NAMALWA (cell line): ENCODE data around the gene CLEC2D.
"Not testable (repeated sequence)": the region's sequence is repeated elsewhere in the genome, so short reads cannot be mapped to it uniquely, and the experiment has no call there.

Experiments used
- DNase-seq: peaks from one replicate; pipeline ENCODE4 v3.0.0-alpha.2; 2015; ENCODE audit warnings: low spot score

CLEC2D gene

DNA sequence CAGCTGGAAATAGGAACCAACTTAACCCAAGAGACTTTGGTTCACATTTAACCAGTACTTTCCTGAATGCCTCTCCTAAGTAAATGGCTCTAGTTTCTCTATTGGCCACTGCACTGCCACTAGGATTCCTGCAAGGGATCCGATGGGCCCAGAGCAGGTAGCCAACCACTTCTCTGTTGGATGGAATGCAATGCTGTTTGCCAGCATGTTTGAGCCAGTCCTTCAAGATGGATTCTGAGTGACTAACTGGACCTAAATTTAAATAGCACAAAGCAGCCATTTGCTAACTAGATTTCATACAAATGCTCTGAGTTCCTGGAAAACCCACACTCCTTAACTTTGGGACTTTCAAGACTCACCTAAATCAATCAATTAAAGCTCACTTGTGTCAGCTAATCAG is 9.5 kb upstream of the CLEC2D start:
- no peak for DNase-seq

DNA sequence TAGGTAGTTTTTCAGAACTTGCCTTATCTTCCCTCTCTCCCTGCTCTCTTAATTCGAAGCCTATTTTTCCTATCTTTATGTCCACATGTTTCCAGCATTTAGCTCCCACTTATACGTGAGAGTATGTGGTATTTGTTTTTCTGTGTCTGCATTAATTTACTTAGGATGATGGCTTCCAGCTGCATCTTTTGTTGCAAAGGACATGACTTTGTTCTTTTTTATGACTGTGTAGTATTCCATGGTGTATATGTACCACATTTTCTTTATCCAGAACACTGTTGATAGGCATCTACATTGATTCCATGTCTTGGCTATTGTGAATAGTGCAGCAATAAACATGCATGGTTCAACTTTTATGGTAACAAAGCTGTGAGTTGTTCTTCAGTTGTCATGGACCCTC is 7.8 kb upstream of the CLEC2D start:
- DNase-seq, result no peak

DNA sequence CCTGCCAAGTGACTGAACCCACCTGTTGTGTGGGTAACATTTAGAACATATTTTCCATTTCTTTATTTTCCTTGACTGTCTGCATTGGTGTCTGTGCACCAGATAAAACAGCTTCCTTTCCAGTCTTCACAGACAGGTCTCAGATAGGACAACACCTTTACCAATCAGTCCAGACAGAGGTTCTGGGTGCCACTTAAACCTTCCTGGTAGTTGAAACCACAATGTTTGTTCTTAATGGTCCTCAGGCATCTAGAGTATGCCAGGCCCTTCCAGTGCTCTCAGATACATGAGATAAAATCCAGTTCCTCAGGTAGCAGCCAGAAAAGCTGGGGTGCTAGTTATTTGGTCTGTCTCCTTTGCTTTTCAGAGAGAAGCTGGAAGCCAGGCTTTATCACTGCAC is 7.0 kb upstream of the CLEC2D start:
- no peak for DNase-seq

DNA sequence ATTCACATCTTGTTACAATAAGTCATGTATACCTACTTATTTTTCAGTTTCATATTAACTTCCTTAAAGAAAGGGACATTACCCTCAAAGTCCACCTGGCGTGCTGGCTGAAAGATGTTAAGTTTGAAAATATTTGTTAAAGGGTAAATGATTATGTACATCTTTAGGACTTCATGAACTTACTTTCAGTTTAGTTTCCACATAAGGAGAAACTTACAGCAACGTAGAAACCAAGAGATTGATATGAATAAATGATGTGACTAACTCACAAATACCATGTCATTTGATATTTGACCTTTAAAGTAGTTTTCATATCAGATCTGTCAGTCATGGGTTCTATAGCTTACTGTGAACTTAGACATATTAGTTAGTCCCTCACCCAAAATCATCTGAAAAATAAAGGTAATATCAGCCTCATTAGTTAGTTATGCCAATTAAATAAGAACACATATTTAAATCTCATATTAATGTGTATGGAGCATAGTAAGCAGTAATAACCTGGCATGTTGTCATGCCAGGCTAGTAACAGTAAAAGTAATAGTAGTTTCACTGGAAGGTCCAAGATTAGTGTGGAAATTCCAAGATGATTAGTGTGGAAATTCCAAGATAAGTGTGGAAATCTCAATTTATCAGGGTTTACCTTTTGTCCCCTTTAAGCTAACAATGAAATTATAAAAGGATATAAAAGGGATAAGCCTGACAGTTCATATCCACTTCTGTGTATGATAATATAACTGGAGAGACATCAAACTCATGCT is 1.9 kb upstream of the CLEC2D start:
- DNase-seq, result peak; percentile 67

DNA sequence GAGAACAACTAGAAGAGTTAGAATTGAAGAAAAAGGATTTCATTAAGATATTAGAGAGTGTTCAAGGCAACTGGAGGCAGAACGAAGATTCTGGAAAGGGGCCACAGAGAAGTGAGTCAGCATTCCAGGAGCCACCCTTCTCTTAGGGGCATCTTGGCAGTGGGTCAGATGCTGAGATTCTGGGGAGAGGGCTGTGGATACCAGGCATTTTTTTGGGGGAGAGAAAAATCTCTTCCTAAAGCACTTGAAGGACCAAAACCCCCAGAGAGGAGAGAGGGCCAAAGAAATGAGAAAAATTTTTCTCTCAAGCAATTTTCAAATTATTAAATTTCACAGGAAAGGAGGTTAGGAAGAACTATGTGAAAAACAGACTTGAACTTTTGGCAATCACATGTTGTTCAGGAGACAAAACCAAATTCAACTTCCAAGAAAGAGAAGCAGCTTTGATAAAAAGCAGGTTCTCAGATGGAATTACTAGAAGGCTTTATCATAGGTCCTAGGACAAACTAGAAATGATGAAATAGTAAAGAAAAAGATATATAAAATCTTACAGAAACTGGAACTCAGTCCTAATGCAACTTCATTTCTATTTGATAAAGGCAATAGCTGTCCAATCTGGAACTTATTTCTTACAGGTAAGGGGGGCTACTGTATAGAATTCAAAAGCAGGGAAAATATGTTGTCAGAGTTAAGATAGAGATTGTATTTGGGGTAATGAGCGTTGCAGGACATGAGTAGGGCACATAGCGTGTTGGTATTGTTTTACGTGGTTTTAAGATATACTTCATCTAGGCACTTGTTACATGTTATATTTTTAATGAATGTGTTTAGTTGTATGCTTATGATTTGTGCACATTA is 1.1 kb upstream of the CLEC2D start:
- peak; percentile 63 for DNase-seq

DNA sequence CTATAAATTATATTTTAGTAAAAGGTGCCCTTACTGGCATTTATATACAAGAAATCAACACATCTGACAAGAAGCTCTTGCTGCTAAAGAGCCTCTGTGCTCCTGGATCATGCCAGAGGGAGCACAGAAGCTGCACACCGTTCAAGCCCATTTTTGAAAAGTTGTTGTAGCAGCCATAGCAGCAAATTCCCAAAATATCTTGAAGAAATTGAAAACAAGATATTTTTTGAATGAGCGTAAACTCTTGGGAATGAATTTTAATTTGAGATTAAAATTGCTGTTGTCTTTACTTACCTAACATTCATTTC is 540 bp upstream of the CLEC2D start:
- no peak for DNase-seq

DNA sequence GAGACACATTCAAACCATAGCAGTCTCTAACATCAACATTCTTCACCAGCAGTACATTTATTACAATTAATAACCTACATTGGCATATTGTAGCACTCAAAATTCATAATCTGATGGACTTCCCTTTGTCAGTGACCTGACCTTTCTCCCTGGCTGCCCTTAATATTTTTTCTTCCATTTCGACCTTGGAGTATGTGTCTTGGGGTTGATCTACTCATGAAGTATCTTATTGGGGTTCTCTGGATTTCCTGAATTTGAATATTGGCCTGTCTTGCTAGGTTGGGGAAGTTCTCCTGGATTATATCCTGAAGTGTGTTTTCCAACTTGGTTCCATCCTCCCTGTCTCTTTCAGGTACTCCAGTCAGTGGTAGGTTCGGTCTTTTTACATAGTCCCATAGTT is 2.8 kb downstream of the CLEC2D start:
- DNase-seq, result not testable (repeated sequence)

DNA sequence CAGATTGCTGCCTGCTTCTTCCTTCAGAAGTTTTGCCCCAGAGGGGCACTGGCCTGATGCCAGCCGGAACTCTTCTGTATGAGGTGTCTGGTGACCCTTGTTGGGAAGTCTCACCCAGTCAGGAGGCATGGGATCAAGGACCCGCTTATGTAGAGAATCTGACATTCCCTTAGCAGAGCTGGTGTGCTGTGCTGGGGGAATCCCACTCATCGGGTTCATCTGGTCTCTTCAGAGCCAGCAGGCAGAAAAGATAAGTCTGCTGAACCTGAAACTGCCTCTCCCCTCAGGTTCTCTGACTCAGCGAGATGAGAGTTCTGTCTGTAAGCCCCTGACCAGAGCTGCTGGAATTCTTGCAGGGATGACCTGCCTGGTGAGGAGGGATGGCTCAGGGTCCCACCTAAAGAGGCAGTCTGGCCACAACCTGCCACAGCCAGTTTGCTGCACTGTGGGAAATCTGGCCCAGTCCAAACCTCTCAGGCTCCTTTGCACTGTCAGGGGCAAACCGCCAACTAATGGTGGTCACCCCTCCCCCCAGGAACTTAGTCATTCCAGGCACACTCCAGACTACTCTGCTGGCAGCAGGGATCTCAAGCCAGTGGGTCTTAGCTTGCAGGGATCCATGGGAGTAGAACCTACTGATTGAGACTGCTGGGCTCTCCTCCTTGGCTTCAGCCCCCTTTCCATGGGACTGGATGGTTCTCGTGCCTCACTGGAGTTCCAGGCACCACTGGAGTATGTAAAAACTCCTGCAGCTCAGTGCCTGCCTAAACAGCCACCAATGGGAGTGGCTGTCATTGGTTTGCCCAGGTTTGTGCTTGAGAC is 4.1 kb downstream of the CLEC2D start:
- DNase-seq, result peak; percentile 61

DNA sequence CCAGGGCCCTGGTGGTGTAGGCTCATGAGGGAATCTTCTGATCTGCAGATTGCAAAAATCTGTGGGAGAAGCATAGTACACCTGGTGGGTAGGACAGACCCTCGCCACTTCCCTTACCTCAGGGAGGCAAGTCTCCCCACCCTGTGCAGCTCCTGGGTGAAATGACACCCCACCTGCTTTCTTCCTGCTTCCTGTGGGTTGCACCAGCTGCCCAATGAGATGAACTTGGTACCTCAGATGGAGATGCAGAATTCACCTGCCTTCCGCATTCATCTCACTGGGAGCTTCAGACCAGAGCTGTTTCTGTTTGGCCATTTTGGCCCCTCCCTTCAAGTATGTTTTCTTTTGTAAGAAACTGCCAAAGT is 4.7 kb downstream of the CLEC2D start:
- peak; percentile 47 for DNase-seq

DNA sequence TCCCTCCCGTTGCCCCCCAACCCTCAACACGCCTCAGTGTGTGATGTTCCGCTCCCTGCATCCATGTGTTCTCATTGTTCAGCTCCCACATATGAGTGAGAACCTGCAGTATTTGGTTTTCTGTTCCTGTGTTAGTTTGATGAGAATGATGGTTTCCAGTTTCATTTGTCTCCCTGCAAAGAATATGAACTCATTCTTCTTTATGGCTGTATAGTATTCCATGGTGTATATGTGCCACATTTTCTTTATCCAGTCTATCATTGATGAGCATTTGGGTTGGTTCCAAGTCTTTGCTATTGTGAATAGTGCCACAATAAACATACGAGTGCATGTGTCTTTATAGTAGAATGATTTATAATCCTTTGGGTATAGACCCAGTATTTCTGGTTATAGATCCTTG is 13.0 kb downstream of the CLEC2D start:
- not testable (repeated sequence) for DNase-seq

DNA sequence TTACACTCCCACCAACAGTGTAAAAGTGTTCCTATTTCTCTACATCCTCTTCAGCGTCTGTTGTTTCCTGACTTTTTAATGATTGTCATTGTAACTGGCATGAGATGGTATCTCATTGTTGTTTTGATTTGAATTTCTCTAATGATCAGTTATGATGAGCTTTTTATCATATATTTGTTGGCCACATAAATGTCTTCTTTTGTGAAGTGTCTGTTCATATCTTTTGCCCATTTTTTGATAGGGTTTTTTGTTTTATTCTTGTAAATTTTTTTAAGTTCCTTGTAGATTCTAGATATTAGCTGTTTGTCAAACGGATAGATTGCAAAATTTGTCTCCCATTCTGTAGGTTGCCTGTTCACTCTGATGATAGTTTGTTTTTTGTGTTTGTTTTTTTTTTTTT is 13.4 kb downstream of the CLEC2D start:
- DNase-seq, result not testable (repeated sequence)

DNA sequence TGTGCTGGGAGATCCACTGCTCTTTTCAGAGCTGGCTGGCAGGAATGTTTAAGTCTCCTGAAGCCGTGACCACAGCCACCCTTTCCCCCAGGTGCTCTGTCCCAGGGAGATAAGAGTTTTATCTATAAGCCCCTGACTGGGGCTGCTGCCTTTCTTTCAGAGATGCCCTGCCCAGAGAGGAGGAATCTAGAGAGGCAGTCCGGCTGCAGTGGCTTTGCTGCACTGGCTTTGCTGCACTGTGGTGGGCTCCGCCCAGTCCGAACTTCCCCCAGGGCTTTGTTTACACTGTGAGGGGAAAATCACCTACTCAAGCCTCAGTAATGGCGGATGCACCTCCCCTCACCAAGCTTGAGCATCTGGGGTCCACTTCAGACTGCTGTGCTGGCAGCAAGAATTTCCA is 15.9 kb downstream of the CLEC2D start:
- DNase-seq, result not testable (repeated sequence)

DNA sequence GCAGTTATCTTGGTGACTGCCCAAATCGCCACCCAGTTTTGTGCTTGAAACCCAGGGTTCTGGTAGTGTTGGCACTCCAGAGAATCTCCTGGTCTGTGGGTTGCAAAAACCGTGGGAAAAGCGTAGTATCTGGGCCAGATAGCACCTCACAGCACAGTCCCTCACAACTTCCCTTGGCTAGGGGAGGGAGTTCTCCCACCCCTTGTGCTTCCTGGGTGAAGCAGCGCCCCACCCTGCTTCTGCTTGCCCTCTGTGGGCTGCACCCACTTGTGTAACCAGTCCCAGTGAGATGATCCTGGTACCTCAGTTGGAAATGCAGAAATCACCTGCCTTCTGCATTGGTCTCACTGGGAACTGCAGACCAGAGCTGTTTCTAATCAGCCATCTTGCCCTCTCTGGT is 16.4 kb downstream of the CLEC2D start:
- no peak for DNase-seq

DNA sequence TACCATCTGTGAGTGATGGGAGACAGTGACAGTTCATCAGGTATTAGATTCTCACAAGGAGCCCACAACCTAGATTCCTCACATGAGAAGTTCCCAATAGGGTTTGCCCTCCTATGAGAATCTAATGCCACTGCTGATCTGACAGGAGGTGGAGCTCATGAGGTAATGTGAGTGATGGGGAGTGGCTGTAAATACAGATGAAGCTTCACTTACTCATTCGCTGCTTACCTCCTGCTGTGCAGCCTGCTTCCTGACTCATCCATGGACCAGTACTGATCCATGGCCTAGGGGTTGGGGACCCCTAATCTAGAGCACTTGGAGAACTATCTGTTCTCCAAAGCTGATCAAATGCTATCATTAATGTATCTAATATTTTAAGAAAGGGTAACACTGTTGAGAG is 17.7 kb downstream of the CLEC2D start:
- no peak for DNase-seq

DNA sequence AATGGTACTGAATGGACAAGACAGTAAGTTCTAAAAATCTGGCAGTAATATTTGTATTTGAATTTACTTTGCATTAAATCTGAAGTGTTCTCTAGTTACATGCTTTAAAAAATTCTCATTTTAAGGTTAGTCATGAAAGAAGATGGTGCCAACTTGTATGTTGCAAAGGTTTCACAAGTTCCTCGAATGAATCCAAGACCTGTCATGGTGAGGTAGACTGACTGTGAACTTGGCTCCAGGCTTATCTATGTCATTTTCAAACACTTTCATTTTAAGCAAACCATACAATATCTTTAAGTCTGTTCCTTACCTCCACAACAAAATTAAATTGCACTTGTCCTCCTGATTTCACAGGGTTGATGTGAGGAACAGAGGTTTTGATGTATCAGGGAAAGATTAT is 23.4 kb downstream of the CLEC2D start:
- DNase-seq, result no peak

DNA sequence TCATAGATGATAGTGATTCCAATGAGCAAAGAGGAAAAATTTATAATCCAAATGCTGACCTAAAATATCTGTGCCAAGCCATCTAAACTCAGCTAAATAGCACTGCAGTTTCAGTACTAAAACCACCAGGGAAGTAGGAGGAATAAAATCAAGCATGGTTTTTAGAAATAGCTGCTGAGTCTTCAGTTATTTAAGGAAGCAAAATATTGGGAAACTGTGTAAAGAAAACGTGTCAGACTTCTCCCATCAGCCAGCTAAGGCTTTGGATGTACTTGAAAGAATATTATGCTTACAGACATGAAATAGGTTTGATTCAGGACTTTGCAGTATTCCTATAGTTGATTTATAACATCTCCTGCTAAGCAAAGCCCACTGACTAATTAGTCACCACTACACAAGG is 24.7 kb downstream of the CLEC2D start:
- DNase-seq, result no peak

DNA sequence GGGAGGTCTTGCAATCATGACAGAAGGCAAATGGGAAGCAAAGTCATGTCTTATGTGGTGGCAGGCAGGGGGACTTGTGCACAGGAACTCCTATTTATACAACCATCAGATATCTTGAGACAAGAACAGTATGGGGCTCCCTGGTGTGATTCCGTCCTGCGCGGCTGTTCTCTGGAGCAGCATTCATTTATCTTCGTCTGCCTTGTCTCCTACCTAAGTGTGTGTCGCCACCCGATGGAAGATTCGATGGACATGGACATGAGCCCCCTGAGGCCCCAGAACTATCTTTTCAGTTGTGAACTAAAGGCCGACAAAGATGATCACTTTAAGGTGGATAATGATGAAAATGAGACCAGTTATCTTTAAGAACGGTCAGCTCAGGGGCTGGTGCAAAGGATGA is 25.6 kb downstream of the CLEC2D start:
- not testable (repeated sequence) for DNase-seq

DNA sequence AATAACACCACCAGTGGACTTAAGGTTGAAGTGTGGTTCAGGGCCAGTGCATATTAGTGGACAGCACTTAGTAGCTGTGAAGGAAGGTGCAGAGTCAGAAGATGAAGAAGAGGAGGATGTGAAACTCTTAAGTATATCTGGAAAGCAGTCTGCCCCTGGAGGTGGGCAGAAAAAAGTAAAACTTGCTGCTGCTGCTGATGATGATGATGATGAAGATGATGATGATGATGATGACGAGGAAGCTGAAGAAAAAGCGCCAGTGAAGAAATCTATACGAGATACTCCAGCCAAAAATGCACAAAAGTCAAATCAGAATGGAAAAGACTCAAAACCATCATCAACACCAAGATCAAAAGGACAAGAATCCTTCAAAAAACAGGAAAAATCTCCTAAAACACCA is 26.1 kb downstream of the CLEC2D start:
- not testable (repeated sequence) for DNase-seq

DNA sequence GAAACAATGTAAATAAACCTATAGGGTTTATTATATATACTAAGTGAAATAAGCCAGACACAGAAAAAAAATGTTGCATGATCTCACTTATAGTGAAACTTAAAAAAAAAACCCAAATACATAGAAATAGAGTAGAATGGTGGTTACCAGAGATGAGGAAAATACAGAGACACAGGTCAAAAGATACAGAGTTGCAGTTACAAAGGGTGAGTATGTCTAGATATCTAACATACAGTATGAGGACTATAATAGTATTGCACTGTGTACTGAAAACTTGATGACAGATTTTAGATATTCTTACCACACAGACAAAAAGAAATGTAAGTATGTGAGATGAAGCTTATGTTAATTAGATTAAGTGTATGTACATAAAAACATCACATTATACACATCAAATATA is 28.1 kb downstream of the CLEC2D start:
- DNase-seq, result no peak

DNA sequence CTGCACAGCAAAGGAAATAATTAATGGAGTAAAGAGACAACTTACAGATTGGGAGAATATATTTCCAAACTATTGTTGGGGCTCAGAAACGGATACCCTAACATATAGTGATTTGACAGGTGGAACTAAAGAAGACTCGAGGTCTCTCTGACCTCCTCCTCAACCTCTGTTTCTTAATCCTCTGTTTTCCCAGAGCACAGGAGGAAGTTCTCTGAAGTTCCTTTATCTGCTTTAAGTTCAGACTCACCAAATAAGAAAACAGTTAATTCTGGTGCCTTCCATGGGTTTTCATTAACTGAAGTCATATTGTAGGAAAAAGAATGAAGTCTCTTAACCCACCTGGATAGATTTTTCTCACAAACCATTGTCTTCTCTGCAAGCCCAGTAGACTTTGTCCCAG is 29.2 kb downstream of the CLEC2D start:
- DNase-seq, result no peak

DNA sequence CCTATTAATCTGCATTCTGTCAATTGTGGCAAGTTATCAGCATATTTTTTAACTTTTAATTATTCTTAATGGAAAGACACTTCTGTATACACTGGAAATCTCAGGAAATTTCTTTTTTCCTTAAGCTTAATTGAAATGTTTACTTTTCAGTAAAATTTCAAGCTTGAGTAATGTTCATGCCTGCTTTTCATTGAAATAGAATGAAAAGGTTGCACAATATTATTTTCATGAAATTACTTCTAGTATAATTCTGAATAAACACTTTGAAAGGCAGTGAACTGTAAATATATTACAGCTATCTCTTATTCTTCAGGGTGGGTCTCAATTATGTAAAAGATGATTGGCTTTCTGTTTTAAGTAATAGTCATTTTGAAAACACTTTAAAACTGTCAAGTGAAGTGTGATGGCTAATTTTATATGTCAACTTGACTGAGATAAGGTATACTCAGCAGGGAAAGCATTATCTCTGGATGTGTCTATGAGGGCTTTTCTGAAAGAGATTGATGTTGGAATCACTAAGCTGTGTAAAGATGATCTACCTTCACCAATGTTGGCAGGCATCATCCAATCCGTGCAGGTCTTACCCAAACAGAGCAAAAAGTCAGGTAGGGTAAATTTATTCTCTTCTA is 29.9 kb downstream of the CLEC2D start:
- no peak for DNase-seq

DNA sequence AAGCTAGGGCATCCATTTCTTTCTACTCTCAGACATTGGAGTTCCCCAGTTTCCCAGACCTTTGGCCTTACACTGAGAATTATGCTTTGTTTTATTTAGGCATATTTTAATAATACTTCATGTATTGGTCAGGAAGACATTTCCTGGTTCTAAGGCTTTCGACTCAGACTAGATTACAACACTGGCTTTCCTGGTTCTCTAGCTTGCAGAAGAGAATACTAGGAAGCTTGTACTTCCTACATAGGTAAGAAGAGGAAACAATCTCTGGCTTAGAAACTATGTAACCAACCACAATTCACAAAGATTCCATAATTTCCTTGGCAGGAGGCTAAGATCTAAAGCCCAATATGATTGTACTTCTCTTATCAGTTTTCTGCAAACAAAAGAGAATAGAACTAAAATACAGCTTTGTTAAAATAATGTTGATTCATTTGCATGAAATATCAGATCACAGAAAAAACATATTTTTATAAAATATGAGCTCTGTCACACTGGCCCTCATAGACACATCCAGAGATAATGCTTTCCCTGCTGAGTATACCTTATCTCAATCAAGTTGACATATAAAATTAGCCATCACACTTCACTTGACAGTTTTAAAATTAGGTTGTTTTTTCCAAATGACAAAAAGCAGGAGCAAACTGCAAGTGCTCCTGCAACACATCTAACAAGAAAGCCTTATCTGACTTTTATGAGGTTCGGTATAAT is 30.5 kb downstream of the CLEC2D start:
- no peak for DNase-seq
